ENCODE results near the gene MACROD2. TPM values are rescaled to one million over a fixed set of nuclear protein-coding genes. Genes with fewer than 3 reads are reported as not detected.

MACROD2 gene
- total and polyA plus RNA-seq, 4 donors: 13.0 to 67.1 (median 20.7) TPM

GRCh38 chr20:15068486-15068885 is 1073.2 kb downstream of the MACROD2 start:
- TF ChIP-seq CTCF (IDR thresholded peaks at IDR 0.05; ENCODE audit: control extremely low read depth, extremely low read depth): no peak
- no peak for ATAC-seq (ENCODE audit: insufficient read depth, low FRiP score)
- H3K9me3 ChIP-seq (ENCODE audit: control insufficient read depth in 4 of 4, insufficient read depth in 3 of 4, low read length in 3 of 4): peaks cover 0 to 4% (median 1%) of the 10 kb centered on the region in 4 donors

GRCh38 chr20:15069355-15069754 is 1074.0 kb downstream of the MACROD2 start:
- H3K36me3 ChIP-seq (ENCODE audit: control insufficient read depth in 4 of 4, insufficient read depth in 4 of 4, low read length in 4 of 4): no peaks in the 10 kb centered on the region
- WGBS, 2 donors: 89 to 93% methylated on average over 2 of the region's 2 CpGs

More at GRCh38 chr20:15068486-15068885, 1073.2 kb downstream of the MACROD2 start:
- no peak overlapping the region for H3K9ac ChIP-seq (ENCODE audit: insufficient read depth in 1 of 2, low read length in 2 of 2)
- peaks cover 0 to 9% (median 0%) of the 10 kb centered on the region in 3 donors for H3K27me3 ChIP-seq (ENCODE audit: control insufficient read depth in 3 of 3, insufficient read depth in 3 of 3, low read length in 2 of 3)
- H3K36me3 ChIP-seq (ENCODE audit: control insufficient read depth in 4 of 4, insufficient read depth in 4 of 4, low read length in 4 of 4): no peaks in the 10 kb centered on the region
- H3K27ac ChIP-seq (ENCODE audit: low read depth in 1 of 2, low read length in 1 of 2): no peak overlapping the region
- DNase-seq: no peak
- no peak overlapping the region for H3K4me3 ChIP-seq
- H3K4me1 ChIP-seq (ENCODE audit: control insufficient read depth in 5 of 5, insufficient read depth in 5 of 5, low read length in 5 of 5): peaks cover 0 to 4% (median 0%) of the 10 kb centered on the region in 5 donors

GRCh38 chr20:15071085-15071808 is 1075.9 kb downstream of the MACROD2 start:
- Histone ChIP-seq H3K27ac (ENCODE audit: low read depth in 1 of 2, low read length in 1 of 2) (no peak overlapping the region), H3K27me3 (ENCODE audit: control insufficient read depth in 3 of 3, insufficient read depth in 3 of 3, low read length in 2 of 3) (peaks cover 0 to 5% (median 0%) of the 10 kb centered on the region in 3 donors), H3K4me1 (ENCODE audit: control insufficient read depth in 5 of 5, insufficient read depth in 5 of 5, low read length in 5 of 5) (peaks cover 0 to 4% (median 0%) of the 10 kb centered on the region in 5 donors), H3K9me3 (ENCODE audit: control insufficient read depth in 4 of 4, insufficient read depth in 3 of 4, low read length in 3 of 4) (peaks cover 0 to 4% (median 1%) of the 10 kb centered on the region in 4 donors), H3K36me3 (ENCODE audit: control insufficient read depth in 4 of 4, insufficient read depth in 4 of 4, low read length in 4 of 4) (no peaks in the 10 kb centered on the region), H3K9ac (ENCODE audit: insufficient read depth in 1 of 2, low read length in 2 of 2) (no peak overlapping the region), H3K4me3 (no peak overlapping the region)
- ATAC-seq (ENCODE audit: insufficient read depth, low FRiP score): no peak
- no peak for DNase-seq
- 63 to 83% methylated on average over 2 of the region's 2 CpGs for WGBS, 2 donors
- no peak for TF ChIP-seq CTCF (IDR thresholded peaks at IDR 0.05; ENCODE audit: control extremely low read depth, extremely low read depth)

More at GRCh38 chr20:15069355-15069754, 1074.0 kb downstream of the MACROD2 start:
- ATAC-seq (ENCODE audit: insufficient read depth, low FRiP score) (no peak), DNase-seq (no peak)
- no peak overlapping the region for H3K9ac ChIP-seq (ENCODE audit: insufficient read depth in 1 of 2, low read length in 2 of 2)
- peaks cover 0 to 4% (median 0%) of the 10 kb centered on the region in 3 donors for H3K27me3 ChIP-seq (ENCODE audit: control insufficient read depth in 3 of 3, insufficient read depth in 3 of 3, low read length in 2 of 3)
- no peak overlapping the region for H3K4me3 ChIP-seq
- H3K9me3 ChIP-seq (ENCODE audit: control insufficient read depth in 4 of 4, insufficient read depth in 3 of 4, low read length in 3 of 4): peaks cover 0 to 4% (median 1%) of the 10 kb centered on the region in 4 donors
- no peak overlapping the region for H3K27ac ChIP-seq (ENCODE audit: low read depth in 1 of 2, low read length in 1 of 2)
- TF ChIP-seq CTCF (IDR thresholded peaks at IDR 0.05; ENCODE audit: control extremely low read depth, extremely low read depth): no peak
- peaks cover 0 to 4% (median 0%) of the 10 kb centered on the region in 5 donors for H3K4me1 ChIP-seq (ENCODE audit: control insufficient read depth in 5 of 5, insufficient read depth in 5 of 5, low read length in 5 of 5)

All from lung (tissue), 12 donors.